Lower leg skin (tissue), 3 donors: ENCODE data around the gene MAP3K8.

ENCODE experiments used
- POLR2A ChIP-seq, 2 donors: fragments of 450-650 bp; IDR thresholded peaks; one replicate each; pipeline ENCODE4 v1.6.1; 2016 to 2017; ENCODE audit warnings: antibody characterized with exemption in 2 of 2, mild to moderate bottlenecking in 1 of 2, moderate library complexity in 1 of 2
- TF ChIP-seq, protein P1 (sequence below), 3 donors: fragments of 450-650 bp; IDR thresholded peaks; one replicate each; pipeline ENCODE4 v1.5.1; 2016; ENCODE audit warnings: antibody characterized with exemption in 3 of 3, mild to moderate bottlenecking in 3 of 3, moderate library complexity in 2 of 3

GRCh38 chr10:30459283-30459682, 25.3 kb downstream of the MAP3K8 start:
- no peak for TF ChIP-seq POLR2A (IDR thresholded peaks at IDR 0.05)
- TF ChIP-seq, protein P1, sequence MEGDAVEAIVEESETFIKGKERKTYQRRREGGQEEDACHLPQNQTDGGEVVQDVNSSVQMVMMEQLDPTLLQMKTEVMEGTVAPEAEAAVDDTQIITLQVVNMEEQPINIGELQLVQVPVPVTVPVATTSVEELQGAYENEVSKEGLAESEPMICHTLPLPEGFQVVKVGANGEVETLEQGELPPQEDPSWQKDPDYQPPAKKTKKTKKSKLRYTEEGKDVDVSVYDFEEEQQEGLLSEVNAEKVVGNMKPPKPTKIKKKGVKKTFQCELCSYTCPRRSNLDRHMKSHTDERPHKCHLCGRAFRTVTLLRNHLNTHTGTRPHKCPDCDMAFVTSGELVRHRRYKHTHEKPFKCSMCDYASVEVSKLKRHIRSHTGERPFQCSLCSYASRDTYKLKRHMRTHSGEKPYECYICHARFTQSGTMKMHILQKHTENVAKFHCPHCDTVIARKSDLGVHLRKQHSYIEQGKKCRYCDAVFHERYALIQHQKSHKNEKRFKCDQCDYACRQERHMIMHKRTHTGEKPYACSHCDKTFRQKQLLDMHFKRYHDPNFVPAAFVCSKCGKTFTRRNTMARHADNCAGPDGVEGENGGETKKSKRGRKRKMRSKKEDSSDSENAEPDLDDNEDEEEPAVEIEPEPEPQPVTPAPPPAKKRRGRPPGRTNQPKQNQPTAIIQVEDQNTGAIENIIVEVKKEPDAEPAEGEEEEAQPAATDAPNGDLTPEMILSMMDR (IDR thresholded peaks at IDR 0.05): no peak
